ENCODE data around the gene ELN. TPM values are rescaled to one million over a fixed set of nuclear protein-coding genes. Genes with fewer than 3 reads are reported as not detected.

The ELN gene
- total RNA-seq, 1 experiment from 2014 or later: 0.37 TPM

GRCh38 chr7:74023786-74024185 is 4.2 kb upstream of the ELN start:
- Histone ChIP-seq H2BK120ac (ENCODE audit: low read depth, low read length, poor library complexity, severe bottlenecking) (no peak overlapping the region), H3K79me2 (ENCODE audit: insufficient read depth, low read length) (no peaks in the 10 kb centered on the region), H2AK5ac (ENCODE audit: insufficient read length, low read length) (no peak overlapping the region), H3K27me3 (ENCODE audit: insufficient read depth, low read length) (no peaks in the 10 kb centered on the region), H2BK15ac (ENCODE audit: low read depth, low read length) (no peak overlapping the region), H3K27ac (ENCODE audit: insufficient read length, low read depth, low read length) (no peak overlapping the region), H4K5ac (ENCODE audit: insufficient read length, low read depth, low read length) (no peak overlapping the region), H3K4ac (ENCODE audit: low read depth, low read length) (no peak overlapping the region), H4K91ac (ENCODE audit: insufficient read length, low read depth, low read length) (no peak overlapping the region), H3K14ac (ENCODE audit: insufficient read depth, low read length) (no peak overlapping the region), H3K23ac (ENCODE audit: insufficient read length, low read depth, low read length) (no peak overlapping the region), H3K18ac (ENCODE audit: insufficient read length, low read depth, low read length) (no peak overlapping the region), H3K4me2 (ENCODE audit: insufficient read depth, insufficient read length, low read length) (no peak overlapping the region), H3K23me2 (ENCODE audit: insufficient read length, low read depth, low read length, poor library complexity, severe bottlenecking) (no peaks in the 10 kb centered on the region), H2BK12ac (ENCODE audit: insufficient read length, low read depth, low read length) (no peak overlapping the region), H3K56ac (ENCODE audit: insufficient read length, low read depth, low read length) (no peak overlapping the region), H2AFZ (ENCODE audit: low read length) (no peak overlapping the region), H3K4me1 (ENCODE audit: insufficient read depth, low read length) (no peaks in the 10 kb centered on the region; the same call in 1 of the 2 replicates), H3K79me1 (ENCODE audit: insufficient read depth, low read depth, low read length, poor library complexity, severe bottlenecking) (no peaks in the 10 kb centered on the region), H2BK20ac (ENCODE audit: low read depth, low read length, poor library complexity, severe bottlenecking) (no peak overlapping the region), H2BK5ac (ENCODE audit: insufficient read length, low read length) (no peak overlapping the region), H4K20me1 (ENCODE audit: control insufficient read depth, insufficient read depth, insufficient read length) (no peaks in the 10 kb centered on the region), H3K9ac (ENCODE audit: extremely low read depth, insufficient read length, low read length) (no peak overlapping the region), H4K8ac (replicated peaks; ENCODE audit: insufficient read length, low read depth, low read length) (no peak overlapping the region), H3K9me3 (ENCODE audit: control insufficient read depth, low read depth, low read length) (no peaks in the 10 kb centered on the region), H3T11ph (ENCODE audit: low read length) (no peak overlapping the region)
- H3K4me1 Mint-ChIP-seq: peaks cover 19 to 41% of the 10 kb centered on the region in 2 experiments
- no peaks in the 10 kb centered on the region; a peak in 1 of 7 replicates for H3K36me3 Mint-ChIP-seq (ENCODE audit: insufficient read depth in 1 of 3, low read depth in 3 of 3)
- no peak for TF ChIP-seq CTCF (conservative IDR thresholded peaks at IDR 0.05)
- H3K4me3 Mint-ChIP-seq: no peak overlapping the region
- DNase-seq: no peak
- H3K9me3 Mint-ChIP-seq: no peaks in the 10 kb centered on the region
- no CpG with 5 or more reads among the region's 11 CpGs for WGBS (ENCODE audit: extremely low coverage, insufficient read length, low lambda C conversion rate)
- peaks cover 16% of the 10 kb centered on the region for H3K27me3 Mint-ChIP-seq (ENCODE audit: low read depth)
- H3K27ac Mint-ChIP-seq: no peak overlapping the region
